ENCODE data around the gene SRXN1.

GRCh38 chr20:611843-612185, 41.2 kb downstream of the SRXN1 start:
- TF ChIP-seq POLR2A (IDR thresholded peaks at IDR 0.05) (no peak), CTCF (IDR thresholded peaks at IDR 0.05) (no peak)
